ENCODE measurements around the gene ROBO1. TPM values are rescaled to one million over a fixed set of nuclear protein-coding genes. Genes with fewer than 3 reads are reported as not detected.
"Not testable (repeated sequence)": the region's sequence is repeated elsewhere in the genome, so short reads cannot be mapped to it uniquely, and the experiment has no call there.

ROBO1 gene
- total RNA-seq, 1 donor from 2014 or later: 31.7 TPM

GRCh38 chr3:78888635-78889034 lies 879.2 kb downstream of the ROBO1 start:
- Histone ChIP-seq H3K27me3 (ENCODE audit: control insufficient read depth, insufficient read depth, low read length) (no peaks in the 10 kb centered on the region), H3K36me3 (ENCODE audit: control insufficient read depth, insufficient read depth, low read length) (no peaks in the 10 kb centered on the region), H3K4me3 (ENCODE audit: low read depth, low read length) (no peak overlapping the region)
- TF ChIP-seq CTCF (IDR thresholded peaks at IDR 0.05; ENCODE audit: insufficient read depth, low read length, poor library complexity, severe bottlenecking): no peak
- no peak for DNase-seq (ENCODE audit: low read depth)

GRCh38 chr3:78887547-78888011 lies 880.2 kb downstream of the ROBO1 start:
- no peak for TF ChIP-seq CTCF (IDR thresholded peaks at IDR 0.05; ENCODE audit: insufficient read depth, low read length, poor library complexity, severe bottlenecking)
- Histone ChIP-seq H3K36me3 (ENCODE audit: control insufficient read depth, insufficient read depth, low read length) (no peaks in the 10 kb centered on the region), H3K27me3 (ENCODE audit: control insufficient read depth, insufficient read depth, low read length) (no peaks in the 10 kb centered on the region), H3K4me3 (ENCODE audit: low read depth, low read length) (no peak overlapping the region)
- no peak for DNase-seq (ENCODE audit: low read depth)

GRCh38 chr3:78887029-78887428 lies 880.8 kb downstream of the ROBO1 start:
- no peaks in the 10 kb centered on the region for H3K27me3 ChIP-seq (ENCODE audit: control insufficient read depth, insufficient read depth, low read length)
- DNase-seq (ENCODE audit: low read depth): no peak
- TF ChIP-seq CTCF (IDR thresholded peaks at IDR 0.05; ENCODE audit: insufficient read depth, low read length, poor library complexity, severe bottlenecking): no peak

GRCh38 chr3:78884567-78884966 lies 883.2 kb downstream of the ROBO1 start:
- not testable (repeated sequence) for H3K27me3 ChIP-seq (ENCODE audit: control insufficient read depth, insufficient read depth, low read length); DNase-seq (ENCODE audit: low read depth); H3K36me3 ChIP-seq (ENCODE audit: control insufficient read depth, insufficient read depth, low read length); H3K4me3 ChIP-seq (ENCODE audit: low read depth, low read length)

More at GRCh38 chr3:78887029-78887428, 880.8 kb downstream of the ROBO1 start:
- Histone ChIP-seq H3K36me3 (ENCODE audit: control insufficient read depth, insufficient read depth, low read length) (no peaks in the 10 kb centered on the region), H3K4me3 (ENCODE audit: low read depth, low read length) (no peak overlapping the region)

- no peak for TF ChIP-seq CTCF (IDR thresholded peaks at IDR 0.05; ENCODE audit: insufficient read depth, low read length, poor library complexity, severe bottlenecking)
- Histone ChIP-seq H3K36me3 (ENCODE audit: control insufficient read depth, insufficient read depth, low read length) (no peaks in the 10 kb centered on the region), H3K27me3 (ENCODE audit: control insufficient read depth, insufficient read depth, low read length) (no peaks in the 10 kb centered on the region), H3K4me3 (ENCODE audit: low read depth, low read length) (no peak overlapping the region)
- DNase-seq (ENCODE audit: low read depth): no peak
These were observed 885.5 kb downstream of the ROBO1 start for GRCh38 chr3:78882251-78882650.

- Histone ChIP-seq H3K27me3 (ENCODE audit: control insufficient read depth, insufficient read depth, low read length) (no peaks in the 10 kb centered on the region), H3K4me3 (ENCODE audit: low read depth, low read length) (no peak overlapping the region), H3K36me3 (ENCODE audit: control insufficient read depth, insufficient read depth, low read length) (no peaks in the 10 kb centered on the region)
- no peak for DNase-seq (ENCODE audit: low read depth)
- TF ChIP-seq CTCF (IDR thresholded peaks at IDR 0.05; ENCODE audit: insufficient read depth, low read length, poor library complexity, severe bottlenecking): no peak
These were observed 886.3 kb downstream of the ROBO1 start for GRCh38 chr3:78881501-78881900.
